ENCODE results near the gene IKZF3.

- no peak for TF ChIP-seq POLR2AphosphoS5 (IDR thresholded peaks at IDR 0.05)
- TF ChIP-seq CTCF (IDR thresholded peaks at IDR 0.05): no peak
- no peak for TF ChIP-seq EP300 (IDR thresholded peaks at IDR 0.05)
Observed at GRCh38 chr17:39820541-39820940, 43.6 kb downstream of the IKZF3 start.
